Measurements from ENCODE around the gene NRARP. TPM values are rescaled to one million over a fixed set of nuclear protein-coding genes. Genes with fewer than 3 reads are reported as not detected.

The NRARP gene
- total and polyA plus RNA-seq, 2 donors from 2014 or later, result 1.7 to 4.7 TPM

- FAIRE-seq (no peak), DNase-seq (peak in 4 of 5 donors; percentile 54 to 81 (median 70))
- Histone ChIP-seq H3K27me3 (ENCODE audit: control insufficient read depth, insufficient read depth, low read length) (no peaks in the 10 kb centered on the region), H3K9ac (ENCODE audit: low read length in 3 of 3) (no peak overlapping the region), H3K4me1 (ENCODE audit: control insufficient read depth in 2 of 3, insufficient read depth in 2 of 3, low read depth in 1 of 3, low read length in 3 of 3) (peaks cover 0 to 8% (median 0%) of the 10 kb centered on the region in 3 donors), H3K27ac (ENCODE audit: low read depth in 2 of 2, low read length in 2 of 2) (peak overlapping the region in 1 of 2 donors; percentile 27), H3K4me3 (ENCODE audit: low read length in 3 of 3) (no peak overlapping the region), H3K9me3 (ENCODE audit: control insufficient read depth in 2 of 3, insufficient read depth in 1 of 3, low read length in 3 of 3) (peaks cover 0 to 4% (median 0%) of the 10 kb centered on the region in 3 donors), H3K36me3 (ENCODE audit: control insufficient read depth in 2 of 3, insufficient read depth in 3 of 3, low read length in 3 of 3) (no peaks in the 10 kb centered on the region)
- intact Hi-C loops (cut with DNase I), result loop anchor here (5.0 to 10.0 kb wide), 2 partner anchors 112 to 229 kb away; no protein-coding TSS in a partner anchor
- TF ChIP-seq CTCF (IDR thresholded peaks at IDR 0.05; ENCODE audit: borderline replicate concordance, extremely low read depth, insufficient read depth), result peak; percentile 84
Observed at GRCh38 chr9:137295238-137295811, 6.7 kb downstream of the NRARP start.

- DNase-seq (peak in 3 of 5 donors; percentile 42 to 76 (median 64)), FAIRE-seq (no peak)
- Histone ChIP-seq H3K9ac (ENCODE audit: low read length in 3 of 3) (no peak overlapping the region), H3K27ac (ENCODE audit: low read depth in 2 of 2, low read length in 2 of 2) (peak overlapping the region; percentile 20 to 27), H3K4me3 (ENCODE audit: low read length in 3 of 3) (peak overlapping the region in 1 of 3 donors; percentile 30), H3K27me3 (ENCODE audit: control insufficient read depth, insufficient read depth, low read length) (no peaks in the 10 kb centered on the region), H3K9me3 (ENCODE audit: control insufficient read depth in 2 of 3, insufficient read depth in 1 of 3, low read length in 3 of 3) (peaks cover 0 to 4% (median 0%) of the 10 kb centered on the region in 3 donors), H3K36me3 (ENCODE audit: control insufficient read depth in 2 of 3, insufficient read depth in 3 of 3, low read length in 3 of 3) (no peaks in the 10 kb centered on the region), H3K4me1 (ENCODE audit: control insufficient read depth in 2 of 3, insufficient read depth in 2 of 3, low read depth in 1 of 3, low read length in 3 of 3) (peaks cover 0 to 8% (median 0%) of the 10 kb centered on the region in 3 donors)
- no peak for TF ChIP-seq CTCF (IDR thresholded peaks at IDR 0.05; ENCODE audit: borderline replicate concordance, extremely low read depth, insufficient read depth)
- intact Hi-C loops (cut with DNase I), result loop anchor here (5.0 to 10.0 kb wide), 2 partner anchors 113 to 230 kb away; no protein-coding TSS in a partner anchor
Observed at GRCh38 chr9:137294681-137295237, 7.3 kb downstream of the NRARP start.

DNA sequence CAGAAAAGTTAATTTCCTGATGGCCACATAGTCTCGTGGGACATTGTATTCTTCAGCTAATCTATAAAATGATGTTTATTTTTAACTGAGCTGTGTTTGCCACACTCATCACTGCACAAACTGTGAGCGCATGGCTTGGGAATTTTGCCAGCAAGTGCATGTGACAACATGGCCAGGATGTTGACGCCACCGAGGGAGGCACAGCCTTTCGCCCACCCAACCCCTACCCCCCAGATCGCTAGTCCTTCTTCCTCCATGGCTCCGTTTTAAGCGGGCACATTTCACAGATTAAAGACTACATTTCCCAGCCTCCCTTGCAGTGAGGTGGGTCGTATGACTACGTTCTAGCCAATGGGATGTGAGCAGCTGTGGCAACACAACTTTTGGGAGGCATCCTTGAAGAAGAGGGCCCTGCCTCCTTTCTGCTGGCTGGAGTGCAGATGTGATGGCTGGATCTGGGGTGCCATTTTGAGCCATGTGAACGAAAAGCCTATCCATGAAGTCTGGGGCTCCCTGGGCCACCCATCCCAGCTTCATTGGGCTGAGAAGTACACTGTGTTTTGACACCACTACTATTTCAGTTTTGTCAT is 7.9 kb downstream of the NRARP start:
- no peak overlapping the region for H3K9ac ChIP-seq (ENCODE audit: low read length in 3 of 3)
- peak overlapping the region in 1 of 3 donors; percentile 30 for H3K4me3 ChIP-seq (ENCODE audit: low read length in 3 of 3)
- DNase-seq (peak in 4 of 5 donors; percentile 25 to 63 (median 50)), FAIRE-seq (no peak)
- no peaks in the 10 kb centered on the region for H3K27me3 ChIP-seq (ENCODE audit: control insufficient read depth, insufficient read depth, low read length)
- no peak for TF ChIP-seq CTCF (IDR thresholded peaks at IDR 0.05; ENCODE audit: borderline replicate concordance, extremely low read depth, insufficient read depth)
- H3K4me1 ChIP-seq (ENCODE audit: control insufficient read depth in 2 of 3, insufficient read depth in 2 of 3, low read depth in 1 of 3, low read length in 3 of 3), result peaks cover 0 to 6% (median 0%) of the 10 kb centered on the region in 3 donors
- H3K9me3 ChIP-seq (ENCODE audit: control insufficient read depth in 2 of 3, insufficient read depth in 1 of 3, low read length in 3 of 3), result peaks cover 0 to 4% (median 0%) of the 10 kb centered on the region in 3 donors
- H3K36me3 ChIP-seq (ENCODE audit: control insufficient read depth in 2 of 3, insufficient read depth in 3 of 3, low read length in 3 of 3), result no peaks in the 10 kb centered on the region
- H3K27ac ChIP-seq (ENCODE audit: low read depth in 2 of 2, low read length in 2 of 2), result peak overlapping the region; percentile 20 to 27
- intact Hi-C loops (cut with DNase I), result loop anchor here (10.0 kb wide), 1 partner anchor 231 kb away; no protein-coding TSS in a partner anchor

Measured in kidney (tissue), 14 donors.